ENCODE results near the gene HYDIN.

HYDIN gene

GRCh38 chr16:71242036-71242435, 11.5 kb upstream of the HYDIN start:
- Histone ChIP-seq H4K20me1 (no peaks in the 10 kb centered on the region), H3K4me2 (peak overlapping the region; percentile 19 to 55 (median 44); a peak in 16 of 22 replicates), H3K36me3 (no peaks in the 10 kb centered on the region), H3K4me3 (no peak overlapping the region), H3K27ac (no peak overlapping the region), H3K4me1 (peaks cover 11 to 30% (median 15%) of the 10 kb centered on the region in 10 experiments; a peak in 18 of 20 replicates), H3K27me3 (no peaks in the 10 kb centered on the region), H3K9ac (no peak overlapping the region), H3K9me3 (replicated peaks in 1 of 11) (peaks cover 2 to 13% (median 8%) of the 10 kb centered on the region in 11 experiments; a peak in 18 of 22 replicates)
- TF ChIP-seq Cebpa-rat (IDR thresholded peaks at IDR 0.05): no peak

GRCh38 chr16:71229344-71229743, 1.2 kb downstream of the HYDIN start:
- H3K9me3 ChIP-seq (replicated peaks in 1 of 11): peaks cover 51 to 57% (median 54%) of the 10 kb centered on the region in 11 experiments
- H3K36me3 ChIP-seq: no peaks in the 10 kb centered on the region
- H3K9ac ChIP-seq: no peak overlapping the region
- peaks cover 0 to 6% (median 0%) of the 10 kb centered on the region in 10 experiments; a peak in 2 of 20 replicates for H3K4me1 ChIP-seq
- H3K27me3 ChIP-seq: no peaks in the 10 kb centered on the region
- H3K4me3 ChIP-seq: no peak overlapping the region
- no peak overlapping the region for H3K4me2 ChIP-seq
- no peaks in the 10 kb centered on the region for H4K20me1 ChIP-seq
- no peak for TF ChIP-seq Cebpa-rat (IDR thresholded peaks at IDR 0.05)
- no peak overlapping the region for H3K27ac ChIP-seq

GRCh38 chr16:71226229-71227141, 4.0 kb downstream of the HYDIN start:
- no peak for TF ChIP-seq Cebpa-rat (IDR thresholded peaks at IDR 0.05)

DNA sequence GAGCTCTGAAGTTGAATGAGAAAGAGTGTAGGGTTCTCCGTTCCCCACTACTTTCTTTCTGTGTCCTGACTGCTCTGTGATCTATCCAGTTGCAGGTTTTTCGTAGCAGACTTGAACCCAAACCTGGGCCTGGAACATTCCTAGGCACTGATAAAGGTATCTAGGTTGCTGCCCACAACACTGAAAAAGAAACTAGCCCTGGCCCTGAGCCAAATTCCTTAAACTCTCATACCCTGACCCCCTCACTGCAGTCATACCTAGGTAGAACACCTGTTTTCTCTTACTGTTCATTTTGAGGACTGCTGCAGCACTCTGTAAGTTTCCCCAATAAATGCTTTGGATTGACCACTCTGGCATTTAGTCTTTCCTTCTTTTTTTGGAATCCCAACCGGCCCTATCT, 5.4 kb downstream of the HYDIN start:
- Histone ChIP-seq H3K36me3 (no peaks in the 10 kb centered on the region), H3K27me3 (no peaks in the 10 kb centered on the region), H3K27ac (no peak overlapping the region), H3K4me3 (no peak overlapping the region), H3K4me1 (no peaks in the 10 kb centered on the region), H3K4me2 (no peak overlapping the region), H3K9ac (no peak overlapping the region), H3K9me3 (replicated peaks in 1 of 11) (peaks cover 65 to 84% (median 75%) of the 10 kb centered on the region in 11 experiments), H4K20me1 (no peaks in the 10 kb centered on the region)
- TF ChIP-seq Cebpa-rat (IDR thresholded peaks at IDR 0.05): no peak

More at GRCh38 chr16:71226229-71227141, 4.0 kb downstream of the HYDIN start:
- Histone ChIP-seq H3K36me3 (no peaks in the 10 kb centered on the region), H3K9ac (no peak overlapping the region), H3K4me2 (no peak overlapping the region), H3K9me3 (replicated peaks in 1 of 11) (peaks cover 70 to 85% (median 76%) of the 10 kb centered on the region in 11 experiments), H3K27me3 (no peaks in the 10 kb centered on the region), H3K4me1 (no peaks in the 10 kb centered on the region), H4K20me1 (no peaks in the 10 kb centered on the region), H3K4me3 (no peak overlapping the region; a peak in 2 of 20 replicates), H3K27ac (no peak overlapping the region)

- H3K27me3 ChIP-seq: no peaks in the 10 kb centered on the region
- H3K4me1 ChIP-seq: no peaks in the 10 kb centered on the region
- no peak for TF ChIP-seq Cebpa-rat (IDR thresholded peaks at IDR 0.05)
These were observed 12.1 kb downstream of the HYDIN start for GRCh38 chr16:71218306-71218963.

GRCh38 chr16:71217506-71217905, 13.0 kb downstream of the HYDIN start:
- H4K20me1 ChIP-seq: no peaks in the 10 kb centered on the region
- H3K9me3 ChIP-seq (replicated peaks in 1 of 11): peaks cover 9 to 21% (median 18%) of the 10 kb centered on the region in 11 experiments
- H3K27ac ChIP-seq: no peak overlapping the region
- TF ChIP-seq Cebpa-rat (IDR thresholded peaks at IDR 0.05): no peak
- H3K36me3 ChIP-seq: no peaks in the 10 kb centered on the region
- no peak overlapping the region for H3K4me3 ChIP-seq
- H3K4me2 ChIP-seq: no peak overlapping the region
- H3K27me3 ChIP-seq: no peaks in the 10 kb centered on the region
- no peak overlapping the region for H3K9ac ChIP-seq
- no peaks in the 10 kb centered on the region for H3K4me1 ChIP-seq

More at GRCh38 chr16:71218306-71218963, 12.1 kb downstream of the HYDIN start:
- H4K20me1 ChIP-seq: no peaks in the 10 kb centered on the region
- H3K9ac ChIP-seq: no peak overlapping the region
- H3K27ac ChIP-seq: no peak overlapping the region
- peaks cover 17 to 31% (median 28%) of the 10 kb centered on the region in 11 experiments for H3K9me3 ChIP-seq (replicated peaks in 1 of 11)
- no peaks in the 10 kb centered on the region for H3K36me3 ChIP-seq
- H3K4me2 ChIP-seq: no peak overlapping the region
- H3K4me3 ChIP-seq: no peak overlapping the region

GRCh38 chr16:71216714-71217113, 13.8 kb downstream of the HYDIN start:
- no peaks in the 10 kb centered on the region for H3K27me3 ChIP-seq
- no peaks in the 10 kb centered on the region for H3K36me3 ChIP-seq
- TF ChIP-seq Cebpa-rat (IDR thresholded peaks at IDR 0.05): no peak
- H3K27ac ChIP-seq: no peak overlapping the region
- H3K4me1 ChIP-seq: no peaks in the 10 kb centered on the region
- no peak overlapping the region for H3K9ac ChIP-seq
- peaks cover under 1 to 15% (median 10%) of the 10 kb centered on the region in 11 experiments for H3K9me3 ChIP-seq (replicated peaks in 1 of 11)
- H3K4me2 ChIP-seq: no peak overlapping the region
- H3K4me3 ChIP-seq: no peak overlapping the region
- no peaks in the 10 kb centered on the region for H4K20me1 ChIP-seq

GRCh38 chr16:71214746-71215381, 15.7 kb downstream of the HYDIN start:
- Histone ChIP-seq H4K20me1 (no peaks in the 10 kb centered on the region), H3K36me3 (no peaks in the 10 kb centered on the region), H3K27ac (no peak overlapping the region), H3K4me2 (no peak overlapping the region), H3K4me1 (no peaks in the 10 kb centered on the region), H3K27me3 (no peaks in the 10 kb centered on the region), H3K4me3 (no peak overlapping the region), H3K9me3 (replicated peaks in 1 of 11) (peaks cover 2 to 17% (median 6%) of the 10 kb centered on the region in 11 experiments; a peak in 12 of 22 replicates), H3K9ac (no peak overlapping the region)
- no peak for TF ChIP-seq Cebpa-rat (IDR thresholded peaks at IDR 0.05)
